IMR-90 (cell line): Measurements from ENCODE around the gene DEFB108B.
"Not testable (repeated sequence)": the region's sequence is repeated elsewhere in the genome, so short reads cannot be mapped to it uniquely, and the experiment has no call there.

Experiments used
- CTCF ChIP-seq: conservative IDR thresholded peaks from 2 replicates; pipeline ENCODE4 v1.5.1; 2012; ENCODE audit warnings: mild to moderate bottlenecking, low read depth, low read length, improper control_type of control experiment
- FOS ChIP-seq: fragments of 150-350 bp; IDR thresholded peaks from 2 replicates; pipeline ENCODE4 v1.6.1; 2016; ENCODE audit warnings: low read depth, low read length
- RFX5 ChIP-seq: IDR thresholded peaks from 2 replicates; pipeline ENCODE4 v1.8.0; 2012; ENCODE audit warnings: low read depth, mild to moderate bottlenecking, low read length, moderate library complexity
- USF2 ChIP-seq: fragments of 150-350 bp; IDR thresholded peaks from 2 replicates; pipeline ENCODE4 v1.6.1; 2017; ENCODE audit warnings: mild to moderate bottlenecking, antibody characterized with exemption, low read length, low read depth

- not testable (repeated sequence) for TF ChIP-seq RFX5, CTCF, USF2, FOS
Observed at GRCh38 chr11:71876262-71876661, 43.3 kb downstream of the DEFB108B start.
